Natural killer cell (primary cell): ENCODE data around the gene ARRB1. TPM values are rescaled to one million over a fixed set of nuclear protein-coding genes. Genes with fewer than 3 reads are reported as not detected.

Experiments used
- ATAC-seq, 3 donors: fragments of 150-1000 bp in 2 of 3; fragments of 200-7000 bp in 1 of 3; cut with Tn5 transposase; 1 replicate in 1 of 3; 2 replicates in 2 of 3; pipeline ENCODE4 v1.10.0; 2021; ENCODE audit warnings: mild to moderate bottlenecking in 2 of 3, moderate library complexity in 2 of 3
- DNase-seq, 2 donors: peaks; one replicate each; pipeline versions ENCODE4 v3.0.0 to v3.0.0-alpha.2; 2013 to 2021; ENCODE audit warnings: mixed read lengths in 1 of 2
- H3K27ac ChIP-seq: one replicate; pipeline ENCODE4 v1.5.1; 2013; ENCODE audit warnings: mild to moderate bottlenecking, low read length
- H3K27me3 ChIP-seq: one replicate; pipeline ENCODE4 v1.6.1; 2013; ENCODE audit warnings: low read length; ENCODE audit not compliant: control insufficient read depth, insufficient read depth
- H3K36me3 ChIP-seq: one replicate; pipeline ENCODE4 v1.6.1; 2013; ENCODE audit warnings: low read length; ENCODE audit not compliant: control insufficient read depth, insufficient read depth
- H3K4me1 ChIP-seq: one replicate; pipeline ENCODE4 v1.6.1; 2013; ENCODE audit warnings: low read length; ENCODE audit not compliant: control insufficient read depth, insufficient read depth
- H3K4me3 ChIP-seq: one replicate; pipeline ENCODE4 v1.5.1; 2013; ENCODE audit warnings: low read length
- H3K9me3 ChIP-seq: one replicate; pipeline ENCODE4 v1.6.1; 2013; ENCODE audit warnings: low read length; ENCODE audit not compliant: control insufficient read depth, insufficient read depth
- H3K27ac Mint-ChIP-seq, 2 donors: one replicate each; pipeline ENCODE4 v1.8.0; 2022; ENCODE audit warnings: mild to moderate bottlenecking in 2 of 2, mixed read lengths in 2 of 2, moderate library complexity in 1 of 2
- H3K27me3 Mint-ChIP-seq, 2 donors: one replicate each; pipeline ENCODE4 v1.8.0; 2022; ENCODE audit warnings: low read depth in 2 of 2, mixed read lengths in 2 of 2
- H3K36me3 Mint-ChIP-seq: one replicate; pipeline ENCODE4 v1.8.0; 2022; ENCODE audit warnings: mixed read lengths
- H3K4me1 Mint-ChIP-seq, 2 donors: one replicate each; pipeline ENCODE4 v1.8.0; 2022; ENCODE audit warnings: mixed read lengths in 2 of 2
- H3K4me3 Mint-ChIP-seq: one replicate; pipeline ENCODE4 v1.8.0; 2022; ENCODE audit warnings: mild to moderate bottlenecking, moderate library complexity, mixed read lengths
- H3K9me3 Mint-ChIP-seq, 2 donors: one replicate each; pipeline ENCODE4 v1.8.0; 2022; ENCODE audit warnings: mixed read lengths in 2 of 2
- WGBS: methylation state at CpG from one replicate; pipeline ENCODE4 v1.1.7; 2013; ENCODE audit warnings: missing lambda C conversion rate; ENCODE audit not compliant: insufficient coverage; 5-methylcytosine and 5-hydroxymethylcytosine counted together
- intact Hi-C: fragments of 100-400 bp; cut with micrococcal nuclease; formaldehyde crosslinking; loops from one replicate; pipeline ENCODE4 v1.14.2; 2022
- total RNA-seq, 4 donors: library from RNA; stranded (reverse); fragments of 120-200 nt in 1 of 4; gene quantifications; one replicate each; pipeline versions ENCODE4 v1.2.3 to v1.2.4, GENCODE V29; 2013 to 2022
- TF ChIP-seq, protein P1 (sequence below): fragments of 200-600 bp; IDR thresholded peaks from one replicate; pipeline ENCODE4 v1.8.0; 2022; ENCODE audit warnings: antibody characterized with exemption

ARRB1 gene
- total RNA-seq, 3 donors from 2014 or later (not counting 1 experiment from before 2014, with no cell fraction given): 128 to 200 (median 174) TPM

DNA sequence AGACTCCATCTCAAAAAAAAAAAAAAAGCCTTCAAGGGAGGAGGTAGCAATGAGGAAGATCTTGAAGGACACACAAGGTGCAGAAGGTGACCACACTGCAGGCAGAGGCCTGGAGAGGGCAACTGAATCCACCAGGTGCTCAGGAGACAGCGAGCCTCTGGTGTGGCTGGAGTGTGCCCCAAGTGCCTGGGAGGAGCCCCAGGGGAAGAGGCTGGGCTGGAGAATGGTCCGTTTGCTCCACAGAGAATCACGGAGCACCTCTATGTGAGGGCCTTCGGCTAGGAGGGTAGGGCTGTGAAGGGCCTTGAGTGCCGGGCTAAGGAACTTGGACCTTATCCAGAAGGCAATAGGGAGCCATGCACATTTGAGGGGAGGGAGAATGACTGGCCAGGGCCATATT, 50.3 kb downstream of the ARRB1 start:
- Mint-ChIP-seq H3K4me1 (peaks cover 48 to 64% of the 10 kb centered on the region in 2 donors), H3K27me3 (no peaks in the 10 kb centered on the region), H3K9me3 (no peaks in the 10 kb centered on the region), H3K36me3 (no peaks in the 10 kb centered on the region), H3K4me3 (no peak overlapping the region), H3K27ac (no peak overlapping the region)
- H3K4me1 ChIP-seq: peaks cover 11% of the 10 kb centered on the region
- no peak for ATAC-seq
- intact Hi-C loops: no loop called here
- H3K36me3 ChIP-seq: peaks cover 2% of the 10 kb centered on the region
- no peak overlapping the region for H3K4me3 ChIP-seq
- H3K27ac ChIP-seq: no peak overlapping the region
- DNase-seq: no peak
- TF ChIP-seq, protein P1, sequence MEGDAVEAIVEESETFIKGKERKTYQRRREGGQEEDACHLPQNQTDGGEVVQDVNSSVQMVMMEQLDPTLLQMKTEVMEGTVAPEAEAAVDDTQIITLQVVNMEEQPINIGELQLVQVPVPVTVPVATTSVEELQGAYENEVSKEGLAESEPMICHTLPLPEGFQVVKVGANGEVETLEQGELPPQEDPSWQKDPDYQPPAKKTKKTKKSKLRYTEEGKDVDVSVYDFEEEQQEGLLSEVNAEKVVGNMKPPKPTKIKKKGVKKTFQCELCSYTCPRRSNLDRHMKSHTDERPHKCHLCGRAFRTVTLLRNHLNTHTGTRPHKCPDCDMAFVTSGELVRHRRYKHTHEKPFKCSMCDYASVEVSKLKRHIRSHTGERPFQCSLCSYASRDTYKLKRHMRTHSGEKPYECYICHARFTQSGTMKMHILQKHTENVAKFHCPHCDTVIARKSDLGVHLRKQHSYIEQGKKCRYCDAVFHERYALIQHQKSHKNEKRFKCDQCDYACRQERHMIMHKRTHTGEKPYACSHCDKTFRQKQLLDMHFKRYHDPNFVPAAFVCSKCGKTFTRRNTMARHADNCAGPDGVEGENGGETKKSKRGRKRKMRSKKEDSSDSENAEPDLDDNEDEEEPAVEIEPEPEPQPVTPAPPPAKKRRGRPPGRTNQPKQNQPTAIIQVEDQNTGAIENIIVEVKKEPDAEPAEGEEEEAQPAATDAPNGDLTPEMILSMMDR: no peak
- WGBS: 91% methylated on average over 5 of the region's 5 CpGs
- H3K27me3 ChIP-seq: no peaks in the 10 kb centered on the region
- H3K9me3 ChIP-seq: no peaks in the 10 kb centered on the region

GRCh38 chr11:75298976-75299260, 52.5 kb downstream of the ARRB1 start:
- Mint-ChIP-seq H3K9me3 (no peaks in the 10 kb centered on the region), H3K4me1 (peaks cover 41 to 65% of the 10 kb centered on the region in 2 donors), H3K36me3 (no peaks in the 10 kb centered on the region), H3K27ac (peak overlapping the region in 1 of 2 donors; percentile 16), H3K4me3 (no peak overlapping the region), H3K27me3 (no peaks in the 10 kb centered on the region)
- intact Hi-C loops: no loop called here
- no peaks in the 10 kb centered on the region for H3K27me3 ChIP-seq
- H3K9me3 ChIP-seq: no peaks in the 10 kb centered on the region
- H3K27ac ChIP-seq: no peak overlapping the region
- H3K4me1 ChIP-seq: peaks cover 8% of the 10 kb centered on the region
- H3K4me3 ChIP-seq: no peak overlapping the region
- no peaks in the 10 kb centered on the region for H3K36me3 ChIP-seq
- no peak for ATAC-seq
- TF ChIP-seq, protein P1: no peak
- no peak for DNase-seq

GRCh38 chr11:75298191-75298975, 53.1 kb downstream of the ARRB1 start:
- intact Hi-C loops: no loop called here
- TF ChIP-seq, protein P1: no peak
- Mint-ChIP-seq H3K4me1 (peaks cover 41 to 67% of the 10 kb centered on the region in 2 donors), H3K9me3 (no peaks in the 10 kb centered on the region), H3K36me3 (no peaks in the 10 kb centered on the region), H3K4me3 (no peak overlapping the region), H3K27me3 (no peaks in the 10 kb centered on the region), H3K27ac (peak overlapping the region in 1 of 2 donors; percentile 16)
- H3K27me3 ChIP-seq: no peaks in the 10 kb centered on the region
- H3K27ac ChIP-seq: no peak overlapping the region
- H3K36me3 ChIP-seq: no peaks in the 10 kb centered on the region
- H3K4me3 ChIP-seq: no peak overlapping the region
- peaks cover 13% of the 10 kb centered on the region for H3K4me1 ChIP-seq
- DNase-seq (no peak), ATAC-seq (no peak)
- H3K9me3 ChIP-seq: no peaks in the 10 kb centered on the region
- WGBS: 91% methylated on average over 3 of the region's 4 CpGs

DNA sequence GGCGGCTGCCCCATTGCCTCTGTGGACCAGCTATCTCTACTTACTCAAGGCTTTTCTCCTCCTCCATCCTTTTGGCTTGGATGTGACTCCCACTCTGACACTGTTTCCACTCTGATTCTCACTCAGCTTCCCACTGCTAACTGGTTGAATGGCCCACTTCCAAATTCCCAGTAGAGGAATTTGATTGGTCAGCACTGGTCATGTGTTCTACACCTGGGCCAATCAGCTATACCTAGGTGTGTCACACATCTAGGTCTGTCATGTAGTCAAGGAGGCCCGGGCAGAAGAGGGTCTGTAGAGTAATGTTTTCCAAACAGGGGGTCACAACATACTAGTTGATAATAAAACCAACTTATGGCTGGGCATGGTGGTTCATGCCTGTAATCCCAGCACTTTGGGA, 57.6 kb downstream of the ARRB1 start:
- ATAC-seq (no peak), DNase-seq (no peak)
- no peaks in the 10 kb centered on the region for H3K27me3 Mint-ChIP-seq
- H3K27ac ChIP-seq: no peak overlapping the region
- peaks cover 14% of the 10 kb centered on the region for H3K4me1 ChIP-seq
- H3K4me3 ChIP-seq: no peak overlapping the region
- H3K36me3 Mint-ChIP-seq: no peaks in the 10 kb centered on the region
- no peak overlapping the region for H3K4me3 Mint-ChIP-seq
- peak overlapping the region in 1 of 2 donors; percentile 82 for H3K27ac Mint-ChIP-seq
- TF ChIP-seq, protein P1: no peak
- peaks cover 52 to 77% of the 10 kb centered on the region in 2 donors for H3K4me1 Mint-ChIP-seq
- 90% methylated on average over 2 of the region's 2 CpGs for WGBS
- H3K36me3 ChIP-seq: peaks cover 5% of the 10 kb centered on the region
- no peaks in the 10 kb centered on the region for H3K9me3 ChIP-seq
- no peaks in the 10 kb centered on the region for H3K27me3 ChIP-seq
- no peaks in the 10 kb centered on the region for H3K9me3 Mint-ChIP-seq
- intact Hi-C loops: no loop called here
